Measurements from ENCODE around the gene PTPRN2. TPM values are rescaled to one million over a fixed set of nuclear protein-coding genes. Genes with fewer than 3 reads are reported as not detected.

PTPRN2 gene
- total and polyA plus RNA-seq, 9 of the 15 experiments (the other 6 are each of a cell fraction or from before 2014, with no cell fraction given) = not detected

- Histone ChIP-seq H3K9me1 (ENCODE audit: control insufficient read depth, insufficient read depth, low read length) (no peaks in the 10 kb centered on the region), H3K79me2 (ENCODE audit: control insufficient read depth, insufficient read depth, low read length) (no peaks in the 10 kb centered on the region), H3K9ac (ENCODE audit: insufficient read depth in 1 of 2, low read depth in 2 of 2, low read length in 2 of 2) (no peak overlapping the region), H3K4me1 (replicated peaks in 1 of 2; ENCODE audit: control insufficient read depth in 2 of 2, insufficient read depth in 2 of 2, low read length in 2 of 2) (no peaks in the 10 kb centered on the region), H3K4me3 (no peak overlapping the region), H3K27me3 (ENCODE audit: control insufficient read depth in 2 of 2, insufficient read depth in 2 of 2, low read length in 2 of 2) (peaks cover 0 to 26% of the 10 kb centered on the region in 2 experiments; a peak in 3 of 5 replicates), H3K4me2 (ENCODE audit: insufficient read depth, low read length) (no peak overlapping the region), H4K20me1 (replicated peaks; ENCODE audit: control insufficient read depth, insufficient read depth, low read length) (no peaks in the 10 kb centered on the region), H3K36me3 (ENCODE audit: control insufficient read depth, insufficient read depth, low read length) (no peaks in the 10 kb centered on the region), H2AFZ (ENCODE audit: low read depth, low read length) (no peak overlapping the region), H3K9me3 (replicated peaks; ENCODE audit: control insufficient read depth, insufficient read depth, low read depth, low read length) (no peaks in the 10 kb centered on the region), H3K27ac (ENCODE audit: extremely low read depth, low read depth, low read length) (no peak overlapping the region)
- TF ChIP-seq PHF21A (IDR thresholded peaks at IDR 0.05; ENCODE audit: borderline replicate concordance, low read depth) = no peak
- BruUV-seq (replicated peaks) = no TSS peak
- DNase-seq (ENCODE audit: extremely low read depth in 1 of 4, low spot score in 3 of 4) = no peak
- ChIA-PET POLR2A (no interaction called here), CTCF (ENCODE audit: low intra/inter-chr PET ratio) (no interaction called here)
- WGBS (ENCODE audit: insufficient coverage, low coverage, missing lambda C conversion rate) = 0% methylated on average over 11 of the region's 11 CpGs
- no peak for FAIRE-seq
- intact Hi-C loops (cut with micrococcal nuclease) (no loop called here), in situ Hi-C loops (cut with MboI) (no loop called here)
- ATAC-seq = no peak
Measured at GRCh38 chr7:158121441-158122045, 466.1 kb downstream of the PTPRN2 start.

GRCh38 chr7:158120716-158121115 lies 466.9 kb downstream of the PTPRN2 start:
- no peaks in the 10 kb centered on the region for H3K4me1 ChIP-seq (replicated peaks in 1 of 2; ENCODE audit: control insufficient read depth in 2 of 2, insufficient read depth in 2 of 2, low read length in 2 of 2)
- POLR2A ChIA-PET = interaction anchor here (0.7 kb wide), 1 partner anchor 109 kb away, joined by 3 read pairs; no protein-coding TSS in a partner anchor
- no peak overlapping the region for H3K9ac ChIP-seq (ENCODE audit: insufficient read depth in 1 of 2, low read depth in 2 of 2, low read length in 2 of 2)
- peaks cover 0 to 26% of the 10 kb centered on the region in 2 experiments; a peak in 3 of 5 replicates for H3K27me3 ChIP-seq (ENCODE audit: control insufficient read depth in 2 of 2, insufficient read depth in 2 of 2, low read length in 2 of 2)
- no peak for TF ChIP-seq TSC22D4 (tag; IDR thresholded peaks at IDR 0.05)
- TF ChIP-seq ARNT (IDR thresholded peaks at IDR 0.05) = no peak
- TF ChIP-seq EHMT2 (IDR thresholded peaks at IDR 0.05) = no peak
- no peak for TF ChIP-seq CCAR2 (IDR thresholded peaks at IDR 0.05; ENCODE audit: low read depth, low read length)
- no peak for TF ChIP-seq IRF1 (CRISPR knock-in tag; IDR thresholded peaks at IDR 0.05; ENCODE audit: borderline replicate concordance)
- no peak for TF ChIP-seq HCFC1 (IDR thresholded peaks at IDR 0.05; ENCODE audit: low read depth, low read length)
- H3K27ac ChIP-seq (ENCODE audit: extremely low read depth, low read depth, low read length) = no peak overlapping the region
- no peak overlapping the region for H3K4me2 ChIP-seq (ENCODE audit: insufficient read depth, low read length)
- 2% methylated on average over 6 of the region's 6 CpGs for WGBS (ENCODE audit: insufficient coverage, low coverage, missing lambda C conversion rate)
- no peaks in the 10 kb centered on the region for H3K36me3 ChIP-seq (ENCODE audit: control insufficient read depth, insufficient read depth, low read length)
- no peak overlapping the region for H2AFZ ChIP-seq (ENCODE audit: low read depth, low read length)
- no peak for ATAC-seq
- H4K20me1 ChIP-seq (replicated peaks; ENCODE audit: control insufficient read depth, insufficient read depth, low read length) = no peaks in the 10 kb centered on the region
- intact Hi-C loops (cut with micrococcal nuclease) (no loop called here), in situ Hi-C loops (cut with MboI) (no loop called here)
- BruUV-seq (replicated peaks) = no TSS peak
- H3K79me2 ChIP-seq (ENCODE audit: control insufficient read depth, insufficient read depth, low read length) = no peaks in the 10 kb centered on the region
- FAIRE-seq = no peak
- H3K9me3 ChIP-seq (replicated peaks; ENCODE audit: control insufficient read depth, insufficient read depth, low read depth, low read length) = no peaks in the 10 kb centered on the region
- H3K9me1 ChIP-seq (ENCODE audit: control insufficient read depth, insufficient read depth, low read length) = no peaks in the 10 kb centered on the region
- H3K4me3 ChIP-seq = no peak overlapping the region
- CTCF ChIA-PET (ENCODE audit: low intra/inter-chr PET ratio) = no interaction called here
- no peak for DNase-seq (ENCODE audit: extremely low read depth in 1 of 4, low spot score in 3 of 4)
